NCI-H2196 treated with DMSO at 0.1 percent for 48 hours (cell line): ENCODE measurements around the gene ALPI.

Experiments used
- DNase-seq: peaks from one replicate; lab custom pipeline; 2025; ENCODE audit not compliant: unreplicated experiment; lab: John Stamatoyannopoulos, UW

The ALPI gene

DNA sequence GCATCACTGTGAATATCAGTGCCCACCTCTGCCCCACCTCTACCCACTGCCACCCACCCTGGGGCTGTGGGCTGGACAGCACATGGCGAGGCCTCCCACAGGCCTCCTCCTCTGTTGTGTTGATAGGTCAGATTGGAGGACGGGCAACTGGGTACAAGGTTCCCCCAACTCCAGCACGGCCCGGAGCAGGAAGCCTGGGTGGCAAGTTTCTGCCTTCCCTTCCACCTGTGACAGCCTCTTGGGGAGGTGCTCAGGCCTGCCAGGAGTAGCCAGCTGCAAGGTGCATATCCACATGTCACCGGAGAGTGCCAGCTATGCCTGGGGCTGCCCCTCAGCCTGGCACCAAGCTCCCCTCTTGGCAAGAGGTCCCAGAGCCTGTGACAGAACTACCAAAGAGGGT is 38.6 kb downstream of the ALPI start:
- DNase-seq: no peak

DNA sequence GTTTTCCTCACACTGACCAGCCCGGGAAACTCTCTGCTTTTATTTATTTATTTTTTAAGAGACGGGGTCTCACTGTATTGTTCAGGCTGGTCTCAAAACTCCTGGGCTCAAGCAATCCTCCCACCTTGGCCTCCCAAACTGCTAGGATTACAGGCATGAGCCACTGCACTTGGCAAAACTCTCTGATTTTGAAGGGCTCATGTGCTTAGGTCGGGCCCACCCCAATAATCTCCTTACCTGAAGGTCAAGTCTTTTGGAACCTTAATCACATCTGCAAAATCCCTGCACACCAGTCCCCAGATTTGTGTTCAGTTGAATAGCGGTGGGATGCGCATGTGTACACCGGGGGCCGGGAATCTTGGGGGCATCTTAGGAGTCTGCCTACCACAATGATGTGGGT is 39.3 kb downstream of the ALPI start:
- no peak for DNase-seq

DNA sequence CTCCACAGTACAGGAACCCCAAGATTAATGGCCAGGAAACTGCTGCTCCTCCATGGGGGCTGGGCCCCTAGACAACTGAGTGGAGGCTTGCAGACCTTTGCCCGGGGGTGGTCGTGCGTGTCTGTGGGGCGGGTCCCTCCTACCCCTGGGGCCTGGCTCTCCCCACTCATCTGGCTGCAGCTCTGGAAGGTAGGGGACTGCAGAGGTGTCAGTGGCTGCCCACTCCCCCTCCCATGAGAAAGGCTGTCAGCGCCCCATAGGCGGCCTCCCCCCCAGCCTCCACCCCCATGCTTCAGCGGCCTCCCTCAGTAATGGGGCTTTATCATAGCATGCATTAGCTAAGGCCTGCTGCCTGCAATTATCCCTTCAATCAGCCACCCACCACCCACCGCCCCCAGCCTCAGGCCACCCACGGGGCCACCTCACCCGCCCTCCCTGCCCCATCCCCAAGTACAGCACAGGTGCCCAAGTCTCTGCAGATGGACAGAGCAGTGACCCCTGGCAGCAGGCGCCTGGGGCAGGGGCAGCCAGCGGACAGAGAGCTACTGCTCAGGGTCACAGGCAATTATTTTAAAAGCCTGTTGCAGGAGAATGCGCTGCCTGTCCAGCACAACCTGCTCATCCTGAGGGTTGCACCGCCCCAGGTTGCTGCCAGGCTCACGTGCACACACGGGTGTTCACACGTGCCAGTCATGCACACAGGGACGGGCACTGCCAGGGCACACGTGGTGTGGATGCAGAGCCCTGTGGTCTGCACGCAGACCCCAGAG is 40.7 kb downstream of the ALPI start:
- DNase-seq: no peak

DNA sequence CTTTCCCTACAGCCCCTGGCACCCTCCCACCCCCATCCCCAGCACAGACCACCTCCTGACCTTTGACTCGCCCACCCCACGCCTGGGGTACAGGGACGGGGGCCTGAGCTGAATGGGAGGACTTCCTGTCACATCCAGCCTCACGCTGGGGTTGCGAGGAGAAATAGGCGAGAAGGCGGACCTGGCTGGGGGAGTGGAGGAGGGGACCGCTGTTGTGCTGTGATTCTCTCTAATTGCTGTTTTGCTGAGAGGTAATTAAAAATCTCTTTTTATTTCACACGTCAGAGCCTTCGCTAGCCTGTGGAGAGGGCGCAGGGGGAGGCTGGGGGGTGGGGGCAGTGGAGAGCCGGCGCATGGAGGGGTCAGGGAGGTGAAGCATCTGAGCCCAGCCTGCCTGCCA is 41.4 kb downstream of the ALPI start:
- DNase-seq: no peak

DNA sequence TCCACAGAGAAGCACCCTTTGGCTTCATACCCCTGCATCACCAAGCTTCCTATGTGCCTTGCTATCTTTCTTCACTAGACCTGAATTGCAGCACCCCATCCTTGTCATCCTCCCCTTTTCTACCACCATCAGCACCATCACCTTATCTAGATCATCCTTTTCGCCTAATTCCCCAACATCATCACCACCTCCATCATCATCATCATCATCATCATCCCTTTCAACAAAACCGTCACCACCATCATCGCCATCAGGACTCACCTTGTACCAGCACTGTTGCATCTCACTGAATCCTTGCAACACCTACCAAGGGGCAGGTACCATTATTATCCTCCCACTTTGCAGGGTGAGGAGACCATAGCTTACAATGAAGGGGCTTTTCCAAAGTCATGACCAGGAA is 42.5 kb downstream of the ALPI start:
- no peak for DNase-seq

DNA sequence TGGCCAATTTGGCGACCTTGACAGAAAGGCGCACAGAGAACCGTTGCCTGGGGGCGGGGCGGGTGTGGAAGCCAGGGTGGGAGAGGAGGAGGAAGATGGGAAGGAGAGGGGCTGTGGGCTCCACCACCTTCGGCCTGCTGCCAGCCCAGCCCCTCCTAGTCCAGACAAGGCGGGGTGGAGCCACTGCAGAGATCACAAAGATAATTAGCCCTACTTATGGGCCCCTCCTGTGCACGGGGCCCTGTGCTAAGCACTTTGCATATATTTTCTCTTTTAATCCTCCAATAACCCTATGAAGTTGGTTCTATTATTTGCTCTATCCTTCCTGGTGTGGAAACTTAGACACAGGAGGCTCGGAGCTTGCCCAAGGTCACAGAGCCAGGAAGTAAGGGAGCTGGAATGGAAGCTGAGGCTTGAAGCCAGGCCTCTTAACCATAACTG is 45.4 kb downstream of the ALPI start:
- DNase-seq: no peak

DNA sequence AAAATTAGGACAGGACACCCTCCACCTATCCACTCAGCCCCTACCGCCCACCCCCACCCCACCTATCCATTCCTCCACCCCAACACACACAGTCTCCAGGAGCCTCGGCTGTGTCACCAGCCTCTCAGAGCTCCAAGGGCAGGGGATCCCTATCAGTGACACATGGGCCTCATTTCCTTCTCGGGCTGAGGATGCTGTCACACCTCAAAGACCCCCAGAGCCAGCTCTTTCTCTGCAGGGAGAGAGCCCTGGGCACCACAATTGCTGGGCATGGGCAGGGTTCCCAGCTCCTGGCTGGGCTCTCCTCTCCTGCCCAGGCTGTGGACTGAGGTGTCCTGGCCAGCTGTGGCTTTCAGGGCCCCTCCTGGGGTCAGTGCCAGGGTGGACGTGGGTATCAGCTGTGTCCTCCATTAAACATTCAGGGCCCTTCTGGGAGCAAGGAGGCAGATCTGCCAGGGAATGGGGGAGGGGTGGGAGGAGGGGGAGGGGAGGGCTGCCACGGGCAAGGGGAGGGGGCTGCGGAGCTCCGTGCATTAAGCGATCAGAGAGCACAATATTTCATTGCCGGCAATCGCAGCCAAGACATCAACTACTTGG is 45.9 kb downstream of the ALPI start:
- DNase-seq: no peak

DNA sequence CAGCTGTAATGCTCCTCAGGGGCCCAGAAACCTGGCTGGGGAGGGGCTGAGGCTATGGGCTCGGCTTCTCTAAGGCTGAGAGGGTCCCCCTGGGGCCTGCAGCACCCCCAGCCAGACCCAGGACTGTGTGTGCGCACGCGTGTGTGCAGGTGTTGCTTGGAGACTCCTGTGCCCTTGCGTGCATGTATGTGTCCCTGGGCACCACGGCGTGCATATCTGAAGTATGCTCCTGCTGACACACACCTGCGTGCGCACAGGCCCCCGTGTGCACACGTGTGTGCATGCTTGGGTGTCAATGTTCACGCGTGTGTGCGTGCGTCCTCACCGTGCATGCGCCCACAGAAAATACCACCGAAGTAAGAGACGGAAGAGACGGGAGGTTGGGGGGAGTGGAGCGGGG is 46.6 kb downstream of the ALPI start:
- DNase-seq: no peak

DNA sequence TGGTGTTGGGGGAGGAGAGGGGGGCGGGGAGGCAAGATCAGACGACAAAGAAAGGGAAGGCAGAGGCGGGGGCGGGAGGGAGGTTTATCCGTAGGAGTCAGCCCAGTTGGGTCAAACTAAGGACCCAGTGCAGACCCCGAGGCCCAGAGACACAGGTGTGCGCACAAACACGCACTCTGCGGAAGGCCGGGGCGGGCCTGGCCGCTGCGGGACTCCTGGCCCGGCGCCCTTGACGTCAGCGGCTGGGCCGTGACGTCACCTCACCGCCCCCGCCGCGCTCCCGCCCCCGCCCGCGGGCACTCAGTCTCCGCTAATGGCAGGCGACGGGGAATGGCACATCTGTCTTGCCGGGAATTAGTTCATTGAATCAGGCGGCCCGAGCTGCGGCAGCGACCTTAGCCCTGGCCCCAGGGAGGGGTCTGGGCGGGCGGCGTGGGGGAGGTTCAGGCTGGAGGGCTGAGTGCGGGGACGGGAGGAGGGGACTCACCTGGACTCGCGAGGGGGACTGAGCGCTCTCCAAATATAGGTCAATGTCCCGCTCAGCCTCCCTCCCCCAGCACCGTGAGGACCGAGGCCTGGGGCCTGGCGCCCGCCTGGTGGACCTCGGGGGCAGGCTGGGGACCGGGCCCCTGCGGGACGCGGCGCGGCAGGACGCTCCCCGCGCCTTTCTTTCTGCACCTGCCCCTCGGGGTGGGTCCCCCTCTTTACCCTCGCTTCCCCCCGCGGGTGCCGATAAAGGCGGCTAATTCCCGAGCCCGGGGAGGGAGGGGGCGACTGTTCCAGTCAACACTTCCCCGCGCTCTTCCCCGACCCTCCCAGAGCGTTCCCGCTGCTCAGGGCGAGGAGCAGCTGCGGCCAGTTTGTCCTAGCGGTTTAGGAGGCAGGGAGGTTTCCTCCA is 47.2 kb downstream of the ALPI start:
- no peak for DNase-seq

DNA sequence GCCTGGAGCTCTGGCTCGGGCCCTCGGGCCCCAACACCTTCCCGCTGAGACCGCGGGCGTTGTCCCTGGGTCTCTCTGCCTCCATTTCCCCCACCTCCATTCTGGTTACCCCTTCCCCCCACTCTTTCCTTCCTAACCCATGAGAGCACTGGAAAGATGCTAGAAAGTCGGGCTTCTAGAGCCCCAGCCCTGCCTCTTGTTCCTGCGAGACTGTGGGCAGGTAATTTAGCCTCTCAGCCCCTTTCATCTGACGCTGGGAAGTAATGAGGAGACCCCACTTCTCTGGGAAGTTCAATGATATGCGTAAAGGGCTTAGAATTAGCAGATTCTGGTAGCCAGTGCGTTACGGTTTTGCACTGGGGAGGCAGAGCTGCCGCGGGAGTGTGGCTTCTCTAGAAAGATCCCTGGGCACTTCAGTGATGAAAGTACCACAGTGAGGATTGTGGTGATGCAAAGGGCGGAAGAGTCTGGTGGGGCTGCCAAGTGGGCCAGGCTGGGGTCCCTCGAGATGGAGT is 47.9 kb downstream of the ALPI start:
- DNase-seq: no peak

DNA sequence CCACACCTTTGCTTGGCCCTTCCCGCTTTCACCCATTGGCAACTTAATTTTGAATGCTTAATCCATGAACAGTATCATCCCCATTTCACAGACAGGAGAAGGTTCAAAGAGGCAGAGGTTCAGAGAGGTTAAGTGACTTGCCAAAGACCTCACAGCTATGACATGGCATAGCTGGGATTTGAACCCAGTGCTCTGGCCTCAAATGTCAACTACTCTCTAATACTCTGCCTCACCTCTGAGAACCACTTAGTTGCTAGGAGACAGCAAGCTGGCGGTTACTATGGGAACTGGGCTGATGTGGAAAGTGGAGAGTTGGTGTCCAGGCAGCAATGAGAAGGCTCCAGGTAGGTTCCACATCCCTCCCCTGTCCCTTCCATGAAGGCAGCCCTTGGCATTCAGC is 48.5 kb downstream of the ALPI start:
- peak; percentile 38 for DNase-seq

DNA sequence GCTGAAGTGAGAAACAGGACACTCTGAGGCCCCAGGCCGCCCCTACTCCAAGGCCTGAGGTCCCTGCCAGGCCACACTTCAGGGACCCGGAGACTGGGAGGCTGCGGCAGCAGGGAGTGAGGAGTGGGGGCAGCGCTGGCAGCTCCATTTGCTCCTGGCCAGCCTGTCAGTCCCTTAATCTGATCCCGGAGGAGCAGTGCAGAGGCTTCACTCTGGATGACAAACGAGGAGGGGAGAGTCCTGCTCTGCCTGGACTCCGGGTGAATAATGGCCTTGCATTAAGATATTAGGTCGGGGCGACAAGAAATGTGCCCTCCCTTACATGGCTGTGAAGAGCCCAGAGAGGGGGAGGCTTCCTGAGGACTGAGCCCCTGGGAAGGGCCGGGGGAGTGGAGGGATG is 49.9 kb downstream of the ALPI start:
- no peak for DNase-seq

DNA sequence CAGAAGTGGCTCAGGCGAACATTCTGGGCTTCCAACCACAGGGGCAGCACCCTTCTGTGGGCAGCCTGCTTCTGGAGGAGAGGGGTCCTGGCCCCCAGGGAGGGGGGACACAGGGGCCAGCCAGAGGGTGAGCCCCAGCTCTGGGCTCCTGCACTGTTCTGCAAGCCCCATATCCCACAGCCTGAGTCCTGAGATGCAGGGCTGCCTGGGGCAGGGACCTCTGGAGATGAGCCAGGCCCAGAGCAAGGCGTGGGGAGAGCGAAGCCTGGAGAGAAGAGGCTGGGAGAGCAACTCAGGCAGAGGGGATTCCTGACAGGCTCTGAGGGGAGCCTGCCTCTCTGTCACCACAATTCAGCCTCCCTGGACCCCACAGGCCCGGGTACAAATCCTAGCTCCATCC is 50.8 kb downstream of the ALPI start:
- no peak for DNase-seq

DNA sequence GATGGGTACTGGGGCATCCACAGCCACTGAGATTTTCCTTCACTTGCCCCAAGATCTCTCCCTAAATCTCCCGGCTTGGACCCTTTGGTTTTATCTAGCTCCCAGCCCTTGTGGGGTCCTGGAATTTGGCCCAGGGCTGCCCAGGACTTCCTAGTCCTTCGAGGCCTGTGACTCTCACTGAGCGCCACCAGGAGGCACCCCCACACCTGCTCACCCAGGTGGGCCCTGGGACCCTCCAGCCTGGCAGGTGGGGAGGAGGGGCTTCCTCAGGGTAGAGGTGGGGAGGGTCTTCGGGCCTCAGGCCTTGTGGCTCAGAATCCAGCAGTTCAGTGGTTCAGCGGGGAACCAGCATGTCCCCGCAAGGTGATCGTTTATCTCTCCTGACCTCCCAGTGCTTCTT is 52.3 kb downstream of the ALPI start:
- DNase-seq: no peak
